Calu3 (cell line): ENCODE measurements around the gene ZFYVE27. TPM values are rescaled to one million over a fixed set of nuclear protein-coding genes. Genes with fewer than 3 reads are reported as not detected.

ENCODE experiments used
- BruUV-seq: library from RNA; stranded (reverse); fragments of 400-500 nt; replicated peaks from 2 replicates; lab custom pipeline; 2021; lab: Mats Ljungman, UMichigan
- CTCF ChIA-PET: fragments of 300-600 bp; sonication (Branson Sonifier 250); formaldehyde crosslinking; loops from one replicate; lab custom pipeline; 2022; ENCODE audit warnings: antibody characterized with exemption; lab: Charles Lee
- DNase-seq: peaks from one replicate; pipeline ENCODE4 v3.0.0; 2022
- H3K27ac Mint-ChIP-seq: one replicate; pipeline ENCODE4 v1.8.0; 2022; ENCODE audit warnings: mixed read lengths; ENCODE audit not compliant: unreplicated experiment
- H3K27me3 Mint-ChIP-seq: one replicate; pipeline ENCODE4 v1.8.0; 2022; ENCODE audit warnings: mixed read lengths; ENCODE audit not compliant: unreplicated experiment
- H3K36me3 Mint-ChIP-seq: one replicate; pipeline ENCODE4 v1.8.0; 2022; ENCODE audit warnings: mild to moderate bottlenecking, moderate library complexity, mixed read lengths; ENCODE audit not compliant: insufficient read depth, unreplicated experiment
- H3K4me1 Mint-ChIP-seq: one replicate; pipeline ENCODE4 v1.8.0; 2022; ENCODE audit warnings: mild to moderate bottlenecking, low read depth, mixed read lengths; ENCODE audit not compliant: unreplicated experiment
- H3K4me3 Mint-ChIP-seq: one replicate; pipeline ENCODE4 v1.8.0; 2022; ENCODE audit warnings: mild to moderate bottlenecking, low read depth, moderate library complexity, mixed read lengths; ENCODE audit not compliant: unreplicated experiment
- H3K9me3 Mint-ChIP-seq: one replicate; pipeline ENCODE4 v1.8.0; 2022; ENCODE audit warnings: low read depth, mixed read lengths; ENCODE audit not compliant: unreplicated experiment
- intact Hi-C: fragments of 100-400 bp; cut with micrococcal nuclease; formaldehyde crosslinking; loops from one replicate; pipeline ENCODE4 v1.10.0; 2022; ENCODE audit not compliant: unreplicated experiment
- total RNA-seq: library from RNA; stranded (reverse); gene quantifications from 2 replicates; pipeline ENCODE4 v1.2.3, GENCODE V29; 2022
- TF ChIP-seq, protein P1 (sequence below): fragments of 200-600 bp; IDR thresholded peaks from one replicate; pipeline ENCODE4 v1.8.0; 2022; ENCODE audit warnings: antibody characterized with exemption; ENCODE audit not compliant: unreplicated experiment

Gene ZFYVE27
- total RNA-seq, 1 experiment from 2014 or later, result 28.3 TPM

DNA sequence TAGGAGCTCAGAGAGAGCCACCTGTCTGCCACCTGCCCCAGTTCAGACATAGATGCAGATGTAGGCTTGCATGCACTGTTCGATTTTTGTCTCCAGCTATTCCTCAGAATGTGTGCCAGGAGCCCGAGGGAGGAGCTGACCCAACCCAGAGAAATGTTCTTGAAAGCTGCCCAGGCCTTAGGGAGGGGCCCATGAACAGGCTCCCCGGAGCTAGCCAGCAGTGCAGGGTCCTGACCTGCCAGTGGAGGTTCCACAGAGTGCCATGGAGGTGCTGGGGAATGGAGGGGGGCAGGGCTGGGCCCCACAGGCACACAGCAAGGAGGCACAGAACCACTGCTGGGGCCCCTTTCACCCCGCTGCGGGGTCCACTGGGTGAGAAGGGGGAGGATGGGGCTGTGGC lies 64.5 kb downstream of the ZFYVE27 start:
- TF ChIP-seq, protein P1, sequence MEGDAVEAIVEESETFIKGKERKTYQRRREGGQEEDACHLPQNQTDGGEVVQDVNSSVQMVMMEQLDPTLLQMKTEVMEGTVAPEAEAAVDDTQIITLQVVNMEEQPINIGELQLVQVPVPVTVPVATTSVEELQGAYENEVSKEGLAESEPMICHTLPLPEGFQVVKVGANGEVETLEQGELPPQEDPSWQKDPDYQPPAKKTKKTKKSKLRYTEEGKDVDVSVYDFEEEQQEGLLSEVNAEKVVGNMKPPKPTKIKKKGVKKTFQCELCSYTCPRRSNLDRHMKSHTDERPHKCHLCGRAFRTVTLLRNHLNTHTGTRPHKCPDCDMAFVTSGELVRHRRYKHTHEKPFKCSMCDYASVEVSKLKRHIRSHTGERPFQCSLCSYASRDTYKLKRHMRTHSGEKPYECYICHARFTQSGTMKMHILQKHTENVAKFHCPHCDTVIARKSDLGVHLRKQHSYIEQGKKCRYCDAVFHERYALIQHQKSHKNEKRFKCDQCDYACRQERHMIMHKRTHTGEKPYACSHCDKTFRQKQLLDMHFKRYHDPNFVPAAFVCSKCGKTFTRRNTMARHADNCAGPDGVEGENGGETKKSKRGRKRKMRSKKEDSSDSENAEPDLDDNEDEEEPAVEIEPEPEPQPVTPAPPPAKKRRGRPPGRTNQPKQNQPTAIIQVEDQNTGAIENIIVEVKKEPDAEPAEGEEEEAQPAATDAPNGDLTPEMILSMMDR, result no peak
- no peak for DNase-seq
- CTCF ChIA-PET, result interaction anchor here (0.6 kb wide), 1 partner anchor 13 kb away, joined by 3 read pairs; no protein-coding TSS in a partner anchor
- H3K4me3 Mint-ChIP-seq, result no peak overlapping the region
- H3K27me3 Mint-ChIP-seq, result peaks cover 62% of the 10 kb centered on the region
- intact Hi-C loops, result no loop called here
- BruUV-seq, result no TSS peak
- H3K4me1 Mint-ChIP-seq, result peaks cover 7% of the 10 kb centered on the region
- H3K27ac Mint-ChIP-seq, result no peak overlapping the region
- H3K9me3 Mint-ChIP-seq, result no peaks in the 10 kb centered on the region
- no peaks in the 10 kb centered on the region for H3K36me3 Mint-ChIP-seq

- H3K36me3 Mint-ChIP-seq, result no peaks in the 10 kb centered on the region
- no peaks in the 10 kb centered on the region for H3K9me3 Mint-ChIP-seq
- no peak for DNase-seq
Measured at GRCh38 chr10:97805096-97805884, 68.4 kb downstream of the ZFYVE27 start.

DNA sequence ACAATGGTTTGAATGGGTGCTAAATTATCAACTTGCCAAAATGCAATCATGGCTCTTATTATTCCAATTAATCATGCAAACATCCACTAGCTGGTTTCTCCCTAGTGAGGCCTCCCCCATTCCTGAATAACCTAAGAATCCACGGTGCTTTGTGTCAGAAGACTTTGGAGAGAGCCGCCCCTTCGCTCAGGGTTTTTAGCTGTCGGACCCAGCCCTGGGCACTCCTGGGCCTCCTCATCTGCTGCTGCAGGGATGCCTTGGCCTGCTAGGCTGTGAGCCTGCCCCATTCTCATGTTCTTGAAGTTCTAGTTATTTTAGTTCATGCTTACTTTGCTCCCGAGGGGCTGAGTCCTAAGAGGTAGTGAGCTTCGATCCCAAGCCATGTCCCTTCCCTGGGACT lies 69.0 kb downstream of the ZFYVE27 start:
- Mint-ChIP-seq H3K4me1 (peaks cover 7% of the 10 kb centered on the region), H3K27ac (no peak overlapping the region), H3K27me3 (peaks cover 24% of the 10 kb centered on the region), H3K9me3 (no peaks in the 10 kb centered on the region), H3K36me3 (no peaks in the 10 kb centered on the region), H3K4me3 (no peak overlapping the region)
- intact Hi-C loops, result no loop called here
- CTCF ChIA-PET, result no interaction called here
- TF ChIP-seq, protein P1, result no peak
- DNase-seq, result no peak
- BruUV-seq, result no TSS peak

More at GRCh38 chr10:97805096-97805884, 68.4 kb downstream of the ZFYVE27 start:
- Mint-ChIP-seq H3K4me1 (peaks cover 7% of the 10 kb centered on the region), H3K4me3 (no peak overlapping the region), H3K27ac (no peak overlapping the region), H3K27me3 (peaks cover 28% of the 10 kb centered on the region)
- BruUV-seq, result no TSS peak
- CTCF ChIA-PET, result no interaction called here
- intact Hi-C loops, result no loop called here
- TF ChIP-seq, protein P1, result no peak

- H3K4me3 Mint-ChIP-seq, result no peak overlapping the region
- intact Hi-C loops, result no loop called here
- no peak overlapping the region for H3K27ac Mint-ChIP-seq
- H3K36me3 Mint-ChIP-seq, result no peaks in the 10 kb centered on the region
- TF ChIP-seq, protein P1, result no peak
- H3K9me3 Mint-ChIP-seq, result no peaks in the 10 kb centered on the region
- peaks cover 8% of the 10 kb centered on the region for H3K27me3 Mint-ChIP-seq
- CTCF ChIA-PET, result interaction anchor here (0.6 kb wide), 1 partner anchor 17 kb away, joined by 4 read pairs; no protein-coding TSS in a partner anchor
- no TSS peak for BruUV-seq
- no peak for DNase-seq
- no peaks in the 10 kb centered on the region for H3K4me1 Mint-ChIP-seq
Measured at GRCh38 chr10:97810446-97810845, 73.5 kb downstream of the ZFYVE27 start.

Other genes starting within 250 kb of the ZFYVE27 start
- 39.8 and 46.5 TPM in 2 replicates for gene MMS19, start 238.7 kb upstream of the ZFYVE27 start, total RNA-seq
- 8.7 and 9.3 TPM in 2 replicates for gene UBTD1, start 238.2 kb upstream of the ZFYVE27 start, total RNA-seq
- 0.47 and 0.90 TPM in 2 replicates for gene ANKRD2, start 164.3 kb upstream of the ZFYVE27 start, total RNA-seq
- 7.8 and 7.9 TPM in 2 replicates for gene HOGA1, start 152.7 kb upstream of the ZFYVE27 start, total RNA-seq
- gene C10orf62, start 147.4 kb upstream of the ZFYVE27 start, total RNA-seq, result 1.5 and 1.7 TPM in 2 replicates
- gene MORN4, start 103.6 kb upstream of the ZFYVE27 start, total RNA-seq, result 5.5 and 6.2 TPM in 2 replicates
- 12.6 and 13.0 TPM in 2 replicates for gene PI4K2A, start 96.5 kb upstream of the ZFYVE27 start, total RNA-seq
- 16.9 and 25.6 TPM in 2 replicates for gene AVPI1, start 49.9 kb upstream of the ZFYVE27 start, total RNA-seq
- gene MARVELD1, start 23.4 kb upstream of the ZFYVE27 start, total RNA-seq, result 18.1 and 20.2 TPM in 2 replicates
- 0.19 and 0.20 TPM in 2 replicates for gene SFRP5, start 34.9 kb downstream of the ZFYVE27 start, total RNA-seq
- 1.0 and 1.4 TPM in 2 replicates for gene GOLGA7B, start 112.7 kb downstream of the ZFYVE27 start, total RNA-seq